B cell (primary cell): ENCODE data around the gene MRPL33. TPM values are rescaled to one million over a fixed set of nuclear protein-coding genes. Genes with fewer than 3 reads are reported as not detected.

Source experiments
- ATAC-seq: fragments of 200-7000 bp; cut with Tn5 transposase; one replicate; pipeline ENCODE4 v1.10.0; 2021; ENCODE audit warnings: low read depth, mild to moderate bottlenecking, moderate number of reproducible peaks, moderate library complexity
- CTCF ChIA-PET: fragments of 350-600 bp; sonication (Branson Sonifier 250); formaldehyde crosslinking; loops from one replicate; lab custom pipeline; 2021; ENCODE audit warnings: antibody characterized with exemption, inconsistent platforms; lab: Charles Lee
- POLR2A ChIA-PET: fragments of 350-600 bp; sonication (Branson Sonifier 250); formaldehyde crosslinking; loops from one replicate; lab custom pipeline; 2021; ENCODE audit warnings: antibody characterized with exemption; lab: Charles Lee
- DNase-seq: peaks from one replicate; pipeline ENCODE4 v3.0.0; 2013
- H2AFZ ChIP-seq: 2 replicates; pipeline ENCODE4 v1.6.1; 2012; ENCODE audit warnings: mild to moderate bottlenecking, low read depth, low read length; ENCODE audit not compliant: insufficient read depth, poor library complexity, severe bottlenecking
- H3K27ac ChIP-seq, 2 donors: 1 replicate in 1 of 2; 2 replicates in 1 of 2; pipeline ENCODE4 v1.5.1; 2012 to 2013; ENCODE audit warnings: low read length in 2 of 2, mild to moderate bottlenecking in 2 of 2, moderate library complexity in 1 of 2
- H3K27me3 ChIP-seq, 4 experiments: fragments of 200-600 bp in 1 of 4; sonication (generic) in 1 of 4; replicated peaks in 1 of 4; 1 replicate in 2 of 4; 2 replicates in 2 of 4; pipeline versions ENCODE4 v1.6.1 to v1.7.0; 2013 to 2016; ENCODE audit warnings: low read length in 3 of 4, mild to moderate bottlenecking in 2 of 4, mixed read lengths in 1 of 4, moderate library complexity in 1 of 4; ENCODE audit not compliant: insufficient read depth in 4 of 4, control insufficient read depth in 3 of 4; ENCODE audit errors: control extremely low read depth in 1 of 4
- H3K36me3 ChIP-seq, 2 experiments: replicated peaks in 1 of 2; 1 replicate in 1 of 2; 2 replicates in 1 of 2; pipeline versions ENCODE4 v1.6.1 to v1.7.1; 2013; ENCODE audit warnings: low read length in 1 of 2; ENCODE audit not compliant: insufficient read depth in 2 of 2, control insufficient read depth in 1 of 2; ENCODE audit errors: control extremely low read depth in 1 of 2, extremely low read depth in 1 of 2
- H3K4me1 ChIP-seq, 2 donors: fragments of 200-600 bp in 1 of 2; sonication (generic) in 1 of 2; 1 replicate in 1 of 2; 2 replicates in 1 of 2; pipeline versions ENCODE4 v1.5.1 to v1.6.1; 2013 to 2017; ENCODE audit warnings: low read length in 2 of 2; ENCODE audit not compliant: control insufficient read depth in 2 of 2, insufficient read depth in 2 of 2
- H3K4me2 ChIP-seq: replicated peaks from 2 replicates; pipeline ENCODE3; 2012; ENCODE audit warnings: mild to moderate bottlenecking, low read depth, low read length; ENCODE audit not compliant: poor library complexity, severe bottlenecking
- H3K4me3 ChIP-seq, 5 experiments: fragments of 200-600 bp in 1 of 5; sonication (generic) in 1 of 5; 1 replicate in 3 of 5; 2 replicates in 2 of 5; pipeline versions ENCODE4 v1.5.1 to v1.7.0; 2011 to 2016; ENCODE audit warnings: low read length in 4 of 5, mild to moderate bottlenecking in 4 of 5, low read depth in 2 of 5, control low read depth in 1 of 5, moderate library complexity in 1 of 5; ENCODE audit not compliant: insufficient read depth in 1 of 5; ENCODE audit errors: control extremely low read depth in 1 of 5, extremely low read depth in 1 of 5
- H3K79me2 ChIP-seq: fragments of 200-600 bp; sonication (generic); one replicate; pipeline ENCODE4 v1.6.0; 2016; ENCODE audit warnings: low read length; ENCODE audit not compliant: control insufficient read depth, insufficient read depth
- H3K9ac ChIP-seq: fragments of 200-600 bp; sonication (generic); 2 replicates; pipeline ENCODE4 v1.6.1; 2017; ENCODE audit warnings: mild to moderate bottlenecking, low read length, moderate library complexity
- H3K9me3 ChIP-seq, 3 donors: one replicate each; pipeline versions ENCODE4 v1.6.1 to v1.7.1; 2013; ENCODE audit warnings: low read length in 2 of 3; ENCODE audit not compliant: control insufficient read depth in 2 of 3, insufficient read depth in 1 of 3; ENCODE audit errors: control extremely low read depth in 1 of 3
- H4K20me1 ChIP-seq: 2 replicates; pipeline ENCODE4 v1.6.0; 2012; ENCODE audit warnings: mild to moderate bottlenecking, low read length; ENCODE audit not compliant: insufficient read depth, control insufficient read depth, poor library complexity, severe bottlenecking
- H3K27ac Mint-ChIP-seq: one replicate; pipeline ENCODE4 v1.8.0; 2021; ENCODE audit warnings: mixed read lengths
- H3K27me3 Mint-ChIP-seq: one replicate; pipeline ENCODE4 v1.8.0; 2021; ENCODE audit warnings: mixed read lengths
- H3K4me1 Mint-ChIP-seq: one replicate; pipeline ENCODE4 v1.8.0; 2021; ENCODE audit warnings: mixed read lengths
- H3K4me3 Mint-ChIP-seq: one replicate; pipeline ENCODE4 v1.8.0; 2021; ENCODE audit warnings: mixed read lengths
- H3K9me3 Mint-ChIP-seq: one replicate; pipeline ENCODE4 v1.8.0; 2022; ENCODE audit warnings: mixed read lengths; ENCODE audit not compliant: insufficient read depth
- EZH2 ChIP-seq: IDR thresholded peaks from 2 replicates; pipeline ENCODE4 v1.6.1; 2012; ENCODE audit warnings: borderline replicate concordance, low read depth, mild to moderate bottlenecking, moderate library complexity, low read length; ENCODE audit not compliant: insufficient read depth, poor library complexity, severe bottlenecking
- WGBS: methylation state at CpG from one replicate; pipeline ENCODE4 v1.1.5; 2013; ENCODE audit warnings: missing lambda C conversion rate; ENCODE audit not compliant: insufficient coverage; 5-methylcytosine and 5-hydroxymethylcytosine counted together
- intact Hi-C: fragments of 100-400 bp; cut with micrococcal nuclease; formaldehyde crosslinking; loops from one replicate; pipeline ENCODE4 v1.10.0; 2022
- polyA plus RNA-seq: library from polyadenylated mRNA; depleted of rRNA; stranded (reverse); fragments of >200 nt; gene quantifications from 2 replicates; pipeline ENCODE4 v1.2.3, GENCODE V29; 2012
- total RNA-seq, 2 donors: library from RNA; stranded (reverse); fragments of 120-200 nt in 1 of 2; gene quantifications; 1 replicate in 1 of 2; 2 replicates in 1 of 2; pipeline versions ENCODE4 v1.2.3 to v1.2.4, GENCODE V29; 2013 to 2022
- TF ChIP-seq, protein P1 (sequence below): fragments of 200-600 bp; IDR thresholded peaks from one replicate; pipeline ENCODE4 v1.8.0; 2022; ENCODE audit warnings: antibody characterized with exemption, mild to moderate bottlenecking

The MRPL33 gene
- total and polyA plus RNA-seq, 2 donors (not counting 1 experiment from before 2014, with no cell fraction given) = 14.4 to 26.5 TPM

DNA sequence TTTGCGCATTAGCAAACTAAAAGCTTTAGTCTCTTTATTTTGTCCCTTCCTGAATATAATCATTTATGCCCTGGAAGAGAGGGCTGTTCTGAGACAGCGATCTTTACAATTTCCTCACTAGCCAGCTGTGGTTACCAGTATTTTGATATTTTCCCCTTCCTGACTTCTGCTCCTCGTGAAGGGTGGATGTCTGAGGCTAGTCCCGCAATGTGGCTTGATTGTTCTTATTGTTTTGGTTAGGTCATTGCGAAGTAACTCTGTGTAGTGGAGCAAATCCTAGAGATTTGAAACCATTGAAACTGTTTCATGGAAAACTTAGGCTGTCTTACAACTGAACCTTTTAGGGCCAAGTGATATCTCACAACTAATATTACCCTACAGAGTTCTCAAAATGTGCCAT is 2.4 kb downstream of the MRPL33 start:
- Histone ChIP-seq H3K4me3 (no peak overlapping the region), H3K9me3 (no peaks in the 10 kb centered on the region), H3K36me3 (peaks cover 2% of the 10 kb centered on the region in 2 experiments), H3K4me1 (peaks cover 11 to 22% of the 10 kb centered on the region in 2 donors), H3K9ac (no peak overlapping the region), H4K20me1 (peaks cover 9% of the 10 kb centered on the region), H3K27ac (no peak overlapping the region), H3K79me2 (peaks cover 55% of the 10 kb centered on the region), H2AFZ (no peak overlapping the region), H3K27me3 (peaks cover 0 to 4% (median under 1%) of the 10 kb centered on the region in 4 experiments), H3K4me2 (no peak overlapping the region)
- ATAC-seq = no peak
- intact Hi-C loops = loop anchor here (5.0 kb wide), 2 partner anchors 618 to 978 kb away; partner anchors contain the start of genes FOSL2 and PPP1CB
- H3K4me1 Mint-ChIP-seq = peaks cover 41% of the 10 kb centered on the region
- H3K9me3 Mint-ChIP-seq = peaks cover 2% of the 10 kb centered on the region
- POLR2A ChIA-PET = no interaction called here
- no peak overlapping the region for H3K27ac Mint-ChIP-seq
- 100% methylated on average over 1 of the region's 5 CpGs for WGBS
- TF ChIP-seq, protein P1, sequence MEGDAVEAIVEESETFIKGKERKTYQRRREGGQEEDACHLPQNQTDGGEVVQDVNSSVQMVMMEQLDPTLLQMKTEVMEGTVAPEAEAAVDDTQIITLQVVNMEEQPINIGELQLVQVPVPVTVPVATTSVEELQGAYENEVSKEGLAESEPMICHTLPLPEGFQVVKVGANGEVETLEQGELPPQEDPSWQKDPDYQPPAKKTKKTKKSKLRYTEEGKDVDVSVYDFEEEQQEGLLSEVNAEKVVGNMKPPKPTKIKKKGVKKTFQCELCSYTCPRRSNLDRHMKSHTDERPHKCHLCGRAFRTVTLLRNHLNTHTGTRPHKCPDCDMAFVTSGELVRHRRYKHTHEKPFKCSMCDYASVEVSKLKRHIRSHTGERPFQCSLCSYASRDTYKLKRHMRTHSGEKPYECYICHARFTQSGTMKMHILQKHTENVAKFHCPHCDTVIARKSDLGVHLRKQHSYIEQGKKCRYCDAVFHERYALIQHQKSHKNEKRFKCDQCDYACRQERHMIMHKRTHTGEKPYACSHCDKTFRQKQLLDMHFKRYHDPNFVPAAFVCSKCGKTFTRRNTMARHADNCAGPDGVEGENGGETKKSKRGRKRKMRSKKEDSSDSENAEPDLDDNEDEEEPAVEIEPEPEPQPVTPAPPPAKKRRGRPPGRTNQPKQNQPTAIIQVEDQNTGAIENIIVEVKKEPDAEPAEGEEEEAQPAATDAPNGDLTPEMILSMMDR = no peak
- TF ChIP-seq EZH2 = no peak
- DNase-seq = no peak
- CTCF ChIA-PET = no interaction called here
- no peak overlapping the region for H3K4me3 Mint-ChIP-seq
- H3K27me3 Mint-ChIP-seq = peaks cover 3% of the 10 kb centered on the region

DNA sequence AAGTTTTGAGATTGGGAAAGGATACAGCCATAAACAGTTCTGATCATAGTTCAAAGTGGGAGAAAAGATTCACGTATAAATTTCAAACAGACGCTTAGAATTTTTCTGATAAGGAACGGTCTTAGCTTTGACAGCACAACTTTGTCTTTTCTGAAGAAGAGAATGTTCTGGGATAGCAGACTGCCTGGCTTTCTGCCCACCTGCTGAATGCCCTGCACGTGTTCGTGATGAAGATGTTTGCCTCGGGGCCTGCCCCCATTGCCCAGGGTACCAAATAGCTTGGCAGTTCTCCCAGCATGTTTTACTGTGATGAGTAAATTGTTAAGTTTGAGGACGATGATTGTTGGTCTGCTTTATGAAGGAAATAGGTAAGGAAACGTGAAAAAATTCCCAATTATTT is 4.6 kb downstream of the MRPL33 start:
- ATAC-seq (no peak), DNase-seq (no peak)
- TF ChIP-seq, protein P1 = no peak
- WGBS = 98% methylated on average over 6 of the region's 8 CpGs
- CTCF ChIA-PET = no interaction called here
- no peaks in the 10 kb centered on the region for H3K27me3 Mint-ChIP-seq
- H3K27ac Mint-ChIP-seq = no peak overlapping the region
- peaks cover 7 to 18% of the 10 kb centered on the region in 2 donors for H3K4me1 ChIP-seq
- H3K9me3 Mint-ChIP-seq = peaks cover 2% of the 10 kb centered on the region
- POLR2A ChIA-PET = no interaction called here
- no peak overlapping the region for H3K9ac ChIP-seq
- no peak overlapping the region for H2AFZ ChIP-seq
- intact Hi-C loops = no loop called here
- H3K36me3 ChIP-seq = peaks cover 6 to 8% of the 10 kb centered on the region in 2 experiments
- H3K9me3 ChIP-seq = no peaks in the 10 kb centered on the region
- H3K4me1 Mint-ChIP-seq = peaks cover 37% of the 10 kb centered on the region
- no peaks in the 10 kb centered on the region for H3K27me3 ChIP-seq
- no peak overlapping the region for H3K4me3 ChIP-seq
- H3K4me2 ChIP-seq = no peak overlapping the region
- peaks cover 53% of the 10 kb centered on the region for H3K79me2 ChIP-seq
- no peak overlapping the region for H3K4me3 Mint-ChIP-seq
- peaks cover 12% of the 10 kb centered on the region for H4K20me1 ChIP-seq
- H3K27ac ChIP-seq = no peak overlapping the region
